Suprapubic skin (tissue), 4 donors: Measurements from ENCODE around the gene SH3BP1.

Experiments used
- CTCF ChIP-seq, 2 donors: fragments of 200-600 bp in 1 of 2; fragments of 450-650 bp in 1 of 2; sonication (generic) in 1 of 2; IDR thresholded peaks; one replicate each; pipeline ENCODE4 v1.5.1; 2016 to 2019; ENCODE audit warnings: antibody characterized with exemption in 2 of 2, mild to moderate bottlenecking in 1 of 2, moderate library complexity in 1 of 2
- POLR2A ChIP-seq, 2 donors: fragments of 450-650 bp; IDR thresholded peaks; one replicate each; pipeline ENCODE4 v1.6.1; 2017; ENCODE audit warnings: antibody characterized with exemption in 2 of 2, mild to moderate bottlenecking in 2 of 2, moderate library complexity in 2 of 2
- POLR2AphosphoS5 ChIP-seq, 3 donors: sonication (generic); formaldehyde crosslinking; IDR thresholded peaks; one replicate each; pipeline ENCODE4 v1.6.1; 2017; ENCODE audit warnings: antibody characterized with exemption in 3 of 3

DNA sequence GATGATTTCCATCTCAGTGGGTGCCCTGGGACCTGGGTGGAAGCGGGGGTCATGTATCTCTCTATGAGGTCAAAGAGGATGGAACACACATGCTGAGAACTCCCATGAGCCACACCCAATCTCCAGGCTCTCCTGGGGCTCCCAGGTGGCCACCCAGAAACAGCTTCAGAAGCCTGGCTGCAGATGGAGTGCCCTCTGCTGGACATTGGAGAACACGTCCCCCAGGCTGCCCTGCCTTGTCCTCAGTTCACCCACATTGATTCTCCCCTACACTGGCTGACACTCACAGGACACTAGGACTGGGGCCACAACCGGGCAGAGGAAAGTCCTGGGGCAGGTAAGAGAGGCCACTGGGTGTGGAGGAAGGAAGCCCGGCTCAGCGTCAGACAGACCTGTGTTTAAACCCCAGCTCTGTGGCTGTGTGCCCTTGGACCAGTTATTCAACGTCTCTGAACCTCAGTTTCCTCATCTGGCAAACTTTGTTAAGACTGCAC is 42.1 kb downstream of the SH3BP1 start:
- TF ChIP-seq POLR2A (IDR thresholded peaks at IDR 0.05) (no peak), CTCF (IDR thresholded peaks at IDR 0.05) (peak; percentile 66 to 84), POLR2AphosphoS5 (IDR thresholded peaks at IDR 0.05) (no peak)
